Measurements from ENCODE around the gene ZC3H12A.
A peak's percentile ranks its signal among the peaks of the same experiment; 100 is the strongest.

GRCh38 chr1:37509181-37509580 lies 34.8 kb downstream of the ZC3H12A start:
- TF ChIP-seq USF2 (IDR thresholded peaks at IDR 0.05; ENCODE audit: low read depth, low read length) (no peak), CTCF (conservative IDR thresholded peaks at IDR 0.05; ENCODE audit: low read depth, low read length) (0 out of 2 replicates have a peak, but pooled peaks have one; percentile 21), POLR2A (IDR thresholded peaks at IDR 0.05; ENCODE audit: low read depth, low read length) (no peak), MAFK (IDR thresholded peaks at IDR 0.05; ENCODE audit: low read depth, low read length) (no peak)

Measured in IMR-90 (cell line).